Activated T-helper 2 cell treated with anti-CD3 and anti-CD28 coated beads, Interferon-gamma antibody, Interleukin-2, Interleukin-4, amounts not matched to agents 10 μg/mL and 5 μg/mL and 100 μg/mL, durations not matched to agents 14 hours and 24 hours and 36 hours (primary cell): ENCODE results near the gene DUS1L. TPM values are rescaled to one million over a fixed set of nuclear protein-coding genes. Genes with fewer than 3 reads are reported as not detected.

Experiments
- DNase-seq: peaks from one replicate; pipeline ENCODE4 v3.0.0; 2021; ENCODE audit warnings: low spot score
- H3K27ac Mint-ChIP-seq: one replicate; pipeline ENCODE4 v1.8.0; 2021; ENCODE audit warnings: mixed read lengths
- H3K27me3 Mint-ChIP-seq: one replicate; pipeline ENCODE4 v1.8.0; 2021; ENCODE audit warnings: low read depth, mixed read lengths
- H3K36me3 Mint-ChIP-seq: one replicate; pipeline ENCODE4 v1.8.0; 2021; ENCODE audit warnings: low read depth, mixed read lengths
- H3K4me1 Mint-ChIP-seq: one replicate; pipeline ENCODE4 v1.8.0; 2021; ENCODE audit warnings: low read depth, mixed read lengths
- H3K4me3 Mint-ChIP-seq: one replicate; pipeline ENCODE4 v1.8.0; 2021; ENCODE audit warnings: low read depth, mild to moderate bottlenecking, moderate library complexity, mixed read lengths
- H3K9me3 Mint-ChIP-seq: one replicate; pipeline ENCODE4 v1.8.0; 2021; ENCODE audit warnings: mixed read lengths
- intact Hi-C: fragments of 100-400 bp; cut with micrococcal nuclease; formaldehyde crosslinking; loops from one replicate; pipeline ENCODE4 v1.15.1; 2023
- total RNA-seq: library from RNA; stranded (reverse); gene quantifications from 2 replicates; pipeline ENCODE4 v1.2.3, GENCODE V29; 2022

DUS1L gene
- 154 and 179 TPM in 2 replicates for total RNA-seq

DNA sequence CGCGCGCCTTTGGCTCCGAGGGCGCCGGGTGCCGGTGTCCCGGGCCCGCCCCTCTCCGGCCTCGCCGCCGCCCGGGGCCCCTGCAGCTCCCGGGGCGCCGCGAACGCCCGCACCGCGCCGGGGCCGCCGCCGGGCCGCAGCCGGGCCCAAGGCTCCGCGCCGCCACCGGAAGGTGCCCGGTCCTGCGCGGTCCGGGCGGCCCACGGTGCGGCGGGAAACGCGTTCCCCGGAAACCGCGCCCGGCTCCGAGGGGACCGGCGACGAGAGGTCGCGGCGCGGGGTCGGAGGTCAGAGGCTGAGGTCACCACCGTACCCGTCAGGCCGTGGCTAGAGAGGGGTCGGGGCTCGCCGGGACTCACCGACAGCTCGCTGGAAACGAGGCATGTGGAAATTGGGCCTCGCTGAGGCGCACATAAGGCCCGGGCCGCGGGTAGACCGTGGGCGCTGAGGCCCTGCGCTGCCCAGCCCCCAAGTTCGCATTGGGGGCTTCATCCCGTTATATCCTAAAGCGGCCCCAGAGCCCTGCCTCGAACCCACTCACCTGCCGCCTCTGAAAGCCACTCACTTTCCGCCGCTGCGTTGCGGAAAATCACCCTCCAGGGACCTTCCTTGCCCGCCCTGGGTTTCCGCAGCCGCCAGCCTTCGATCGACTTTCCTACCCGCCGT is at the start of gene DUS1L:
Gene DUS1L (minus strand): TSS at position 167 of the 666 bp plus-strand sequence. CDS start 745 bp downstream, outside the sequence.
- no peaks in the 10 kb centered on the region for H3K36me3 Mint-ChIP-seq
- peak within 1 kb of the TSS; percentile 82 for H3K4me3 Mint-ChIP-seq
- H3K27ac Mint-ChIP-seq, result peak within 1 kb of the TSS; percentile 84
- no peaks in the 10 kb centered on the region for H3K4me1 Mint-ChIP-seq
- H3K9me3 Mint-ChIP-seq, result no peaks in the 10 kb centered on the region
- H3K27me3 Mint-ChIP-seq, result no peaks in the 10 kb centered on the region
- DNase-seq, result peak; percentile 69
- intact Hi-C loops, result no loop called here

GRCh38 chr17:82114872-82115271 is 49.3 kb upstream of the DUS1L start:
- no peak overlapping the region for H3K4me3 Mint-ChIP-seq
- no peak for DNase-seq
- no peaks in the 10 kb centered on the region for H3K9me3 Mint-ChIP-seq
- intact Hi-C loops, result no loop called here
- H3K36me3 Mint-ChIP-seq, result no peaks in the 10 kb centered on the region
- H3K4me1 Mint-ChIP-seq, result no peaks in the 10 kb centered on the region
- no peaks in the 10 kb centered on the region for H3K27me3 Mint-ChIP-seq
- no peak overlapping the region for H3K27ac Mint-ChIP-seq

GRCh38 chr17:82114447-82114846 is 48.8 kb upstream of the DUS1L start:
- intact Hi-C loops, result no loop called here
- DNase-seq, result no peak
- no peaks in the 10 kb centered on the region for H3K27me3 Mint-ChIP-seq
- no peaks in the 10 kb centered on the region for H3K4me1 Mint-ChIP-seq
- H3K36me3 Mint-ChIP-seq, result no peaks in the 10 kb centered on the region
- H3K27ac Mint-ChIP-seq, result no peak overlapping the region
- H3K4me3 Mint-ChIP-seq, result no peak overlapping the region
- no peaks in the 10 kb centered on the region for H3K9me3 Mint-ChIP-seq

- peaks cover under 1% of the 10 kb centered on the region for H3K4me1 Mint-ChIP-seq
- DNase-seq, result no peak
- intact Hi-C loops, result no loop called here
- H3K9me3 Mint-ChIP-seq, result no peaks in the 10 kb centered on the region
- H3K36me3 Mint-ChIP-seq, result no peaks in the 10 kb centered on the region
- H3K4me3 Mint-ChIP-seq, result no peak overlapping the region
- H3K27me3 Mint-ChIP-seq, result no peaks in the 10 kb centered on the region
- H3K27ac Mint-ChIP-seq, result no peak overlapping the region
Measured at GRCh38 chr17:82113941-82114340, 48.3 kb upstream of the DUS1L start.

GRCh38 chr17:82113422-82113821 is 47.8 kb upstream of the DUS1L start:
- H3K36me3 Mint-ChIP-seq, result no peaks in the 10 kb centered on the region
- no peaks in the 10 kb centered on the region for H3K27me3 Mint-ChIP-seq
- H3K4me3 Mint-ChIP-seq, result no peak overlapping the region
- no peaks in the 10 kb centered on the region for H3K9me3 Mint-ChIP-seq
- H3K4me1 Mint-ChIP-seq, result peaks cover 5% of the 10 kb centered on the region
- no peak overlapping the region for H3K27ac Mint-ChIP-seq
- no peak for DNase-seq
- intact Hi-C loops, result no loop called here

DNA sequence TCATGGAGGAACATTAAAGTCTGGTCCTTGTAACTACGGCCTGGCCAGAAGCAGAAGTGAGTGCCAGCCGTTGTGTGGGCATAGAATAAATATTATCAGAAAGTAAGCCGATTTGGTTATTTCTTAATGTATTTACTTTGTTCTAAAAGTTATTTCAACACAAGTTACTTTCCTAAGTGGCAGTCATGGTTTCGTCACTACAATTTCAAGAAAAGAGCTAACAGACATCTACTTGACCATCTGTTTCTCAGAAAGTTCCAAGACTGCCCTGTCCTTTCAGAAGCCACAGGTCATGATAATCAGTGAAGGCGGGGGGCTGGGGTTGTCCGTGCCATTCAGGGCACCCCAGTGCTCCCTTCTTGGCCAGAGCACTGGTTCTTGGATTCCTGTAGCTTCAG is 47.3 kb upstream of the DUS1L start:
- DNase-seq, result no peak
- intact Hi-C loops, result no loop called here
- no peaks in the 10 kb centered on the region for H3K36me3 Mint-ChIP-seq
- H3K27me3 Mint-ChIP-seq, result no peaks in the 10 kb centered on the region
- no peak overlapping the region for H3K4me3 Mint-ChIP-seq
- H3K4me1 Mint-ChIP-seq, result peaks cover 5% of the 10 kb centered on the region
- no peak overlapping the region for H3K27ac Mint-ChIP-seq
- H3K9me3 Mint-ChIP-seq, result no peaks in the 10 kb centered on the region

DNA sequence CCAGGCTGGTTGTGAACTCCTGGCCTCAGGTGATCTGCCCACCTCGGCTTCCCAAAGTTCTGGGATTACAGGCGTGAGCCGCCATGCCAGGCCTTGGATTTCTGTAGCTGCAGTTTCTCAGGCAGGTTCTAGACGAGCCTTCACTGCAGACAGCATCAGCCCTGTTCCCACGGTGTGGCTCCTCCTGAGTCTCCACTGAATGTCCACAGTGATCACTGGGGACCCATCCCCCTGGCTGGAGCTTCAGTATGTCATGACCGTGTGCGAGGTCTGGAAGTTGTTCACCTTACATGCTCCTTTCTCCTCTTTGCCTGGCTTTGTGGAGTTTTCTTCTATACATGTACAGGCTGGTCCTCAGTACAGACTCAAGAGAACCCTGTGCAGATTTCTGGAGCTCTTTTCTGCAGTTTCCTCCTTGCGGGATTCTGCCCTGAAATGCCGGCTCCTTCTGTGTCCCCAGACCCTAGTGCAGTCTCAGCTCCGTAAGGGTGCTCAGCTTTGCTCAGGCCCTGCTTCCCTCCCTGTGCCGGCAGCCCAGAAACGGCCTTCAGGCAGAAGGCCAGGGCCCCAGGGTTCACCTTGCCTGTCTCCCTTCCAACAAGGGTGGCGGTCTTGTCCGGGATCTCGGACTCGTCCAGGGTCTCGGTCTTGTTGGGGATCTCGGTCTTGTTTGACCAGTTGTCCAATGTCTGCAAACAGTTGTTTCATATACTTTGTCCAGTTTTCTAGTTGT is 46.7 kb upstream of the DUS1L start:
- H3K4me1 Mint-ChIP-seq, result peaks cover 5% of the 10 kb centered on the region
- intact Hi-C loops, result no loop called here
- no peaks in the 10 kb centered on the region for H3K36me3 Mint-ChIP-seq
- H3K27me3 Mint-ChIP-seq, result no peaks in the 10 kb centered on the region
- H3K9me3 Mint-ChIP-seq, result no peaks in the 10 kb centered on the region
- no peak overlapping the region for H3K27ac Mint-ChIP-seq
- H3K4me3 Mint-ChIP-seq, result no peak overlapping the region
- DNase-seq, result no peak

GRCh38 chr17:82110298-82110697 is 44.7 kb upstream of the DUS1L start:
- intact Hi-C loops, result no loop called here
- Mint-ChIP-seq H3K36me3 (no peaks in the 10 kb centered on the region), H3K9me3 (no peaks in the 10 kb centered on the region), H3K27ac (no peak overlapping the region), H3K27me3 (no peaks in the 10 kb centered on the region), H3K4me3 (no peak overlapping the region), H3K4me1 (peaks cover 13% of the 10 kb centered on the region)
- no peak for DNase-seq

DNA sequence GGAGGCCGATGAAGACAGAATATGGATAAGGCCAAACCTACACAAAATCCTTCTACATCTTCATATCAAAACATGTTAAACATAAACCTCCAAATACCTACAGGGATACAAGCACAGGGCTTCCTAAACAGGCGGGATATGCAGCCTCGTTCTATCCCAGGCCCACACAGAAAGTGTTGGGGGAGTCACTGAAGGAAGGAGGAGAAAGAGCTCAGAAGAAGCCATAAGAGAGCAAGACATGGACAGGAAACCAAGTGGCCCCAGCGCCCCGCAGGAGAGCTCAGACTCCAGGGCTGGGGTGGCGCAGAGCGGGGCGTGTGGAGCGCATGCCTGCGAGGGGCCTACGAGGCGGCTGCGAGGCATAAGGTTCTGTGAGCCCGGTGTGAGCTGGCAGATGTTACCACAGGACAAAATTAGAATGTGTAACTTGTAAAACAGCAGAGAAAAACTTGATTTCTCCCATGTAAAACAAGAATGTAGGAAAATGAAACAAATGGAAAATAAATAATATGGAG is 43.4 kb upstream of the DUS1L start:
- Mint-ChIP-seq H3K36me3 (no peaks in the 10 kb centered on the region), H3K4me3 (no peak overlapping the region), H3K27ac (no peak overlapping the region), H3K4me1 (peaks cover 13% of the 10 kb centered on the region), H3K9me3 (no peaks in the 10 kb centered on the region), H3K27me3 (no peaks in the 10 kb centered on the region)
- intact Hi-C loops, result no loop called here
- no peak for DNase-seq

- Mint-ChIP-seq H3K9me3 (no peaks in the 10 kb centered on the region), H3K27ac (no peak overlapping the region), H3K4me3 (peak overlapping the region; percentile 21), H3K27me3 (no peaks in the 10 kb centered on the region), H3K4me1 (peaks cover 13% of the 10 kb centered on the region), H3K36me3 (no peaks in the 10 kb centered on the region)
- DNase-seq, result no peak
- intact Hi-C loops, result no loop called here
Measured at GRCh38 chr17:82108496-82108945, 42.9 kb upstream of the DUS1L start.

DNA sequence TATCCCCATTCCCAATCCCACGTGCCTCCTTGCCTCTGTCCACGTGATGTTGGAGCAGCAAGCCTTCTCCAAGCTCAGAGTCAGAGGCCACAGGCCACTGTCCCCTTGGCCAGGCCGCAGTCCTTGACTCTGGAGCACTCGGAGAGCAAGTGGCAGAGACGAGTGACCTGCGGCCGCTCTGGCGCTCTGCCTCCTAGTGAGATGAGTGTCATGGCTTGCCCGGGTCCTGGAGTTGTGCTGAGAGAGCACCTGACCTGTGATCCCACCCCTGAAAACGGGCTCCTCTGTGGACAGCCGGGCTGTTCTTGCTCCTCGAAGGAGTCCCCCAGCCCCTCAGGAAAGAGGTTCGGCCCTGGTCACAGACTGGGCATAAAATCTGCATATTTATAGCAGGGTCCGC is 42.4 kb upstream of the DUS1L start:
- intact Hi-C loops, result no loop called here
- H3K9me3 Mint-ChIP-seq, result no peaks in the 10 kb centered on the region
- no peak overlapping the region for H3K27ac Mint-ChIP-seq
- H3K36me3 Mint-ChIP-seq, result no peaks in the 10 kb centered on the region
- H3K4me1 Mint-ChIP-seq, result peaks cover 13% of the 10 kb centered on the region
- H3K27me3 Mint-ChIP-seq, result no peaks in the 10 kb centered on the region
- no peak overlapping the region for H3K4me3 Mint-ChIP-seq
- no peak for DNase-seq

GRCh38 chr17:82107341-82107860 is 41.8 kb upstream of the DUS1L start:
- Mint-ChIP-seq H3K4me1 (peaks cover 13% of the 10 kb centered on the region), H3K36me3 (peaks cover 1% of the 10 kb centered on the region), H3K27me3 (no peaks in the 10 kb centered on the region), H3K27ac (no peak overlapping the region), H3K9me3 (no peaks in the 10 kb centered on the region), H3K4me3 (no peak overlapping the region)
- intact Hi-C loops, result no loop called here
- no peak for DNase-seq
